ENCODE measurements around the gene METRNL.
A peak's percentile ranks its signal among the peaks of the same experiment; 100 is the strongest.
"Not testable (repeated sequence)": the region's sequence is repeated elsewhere in the genome, so short reads cannot be mapped to it uniquely, and the experiment has no call there.

Gene METRNL

GRCh38 chr17:83046448-83047181 lies 32.8 kb upstream of the METRNL start:
- TF ChIP-seq, protein P1, sequence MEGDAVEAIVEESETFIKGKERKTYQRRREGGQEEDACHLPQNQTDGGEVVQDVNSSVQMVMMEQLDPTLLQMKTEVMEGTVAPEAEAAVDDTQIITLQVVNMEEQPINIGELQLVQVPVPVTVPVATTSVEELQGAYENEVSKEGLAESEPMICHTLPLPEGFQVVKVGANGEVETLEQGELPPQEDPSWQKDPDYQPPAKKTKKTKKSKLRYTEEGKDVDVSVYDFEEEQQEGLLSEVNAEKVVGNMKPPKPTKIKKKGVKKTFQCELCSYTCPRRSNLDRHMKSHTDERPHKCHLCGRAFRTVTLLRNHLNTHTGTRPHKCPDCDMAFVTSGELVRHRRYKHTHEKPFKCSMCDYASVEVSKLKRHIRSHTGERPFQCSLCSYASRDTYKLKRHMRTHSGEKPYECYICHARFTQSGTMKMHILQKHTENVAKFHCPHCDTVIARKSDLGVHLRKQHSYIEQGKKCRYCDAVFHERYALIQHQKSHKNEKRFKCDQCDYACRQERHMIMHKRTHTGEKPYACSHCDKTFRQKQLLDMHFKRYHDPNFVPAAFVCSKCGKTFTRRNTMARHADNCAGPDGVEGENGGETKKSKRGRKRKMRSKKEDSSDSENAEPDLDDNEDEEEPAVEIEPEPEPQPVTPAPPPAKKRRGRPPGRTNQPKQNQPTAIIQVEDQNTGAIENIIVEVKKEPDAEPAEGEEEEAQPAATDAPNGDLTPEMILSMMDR (conservative IDR thresholded peaks at IDR 0.05; ENCODE audit: low read depth, low read length), result no peak
- no peak overlapping the region for H3K4me3 ChIP-seq (ENCODE audit: low read length)
- no peak for DNase-seq (ENCODE audit: low read depth)

GRCh38 chr17:83047182-83047478 lies 32.3 kb upstream of the METRNL start:
- DNase-seq (ENCODE audit: low read depth), result no peak
- TF ChIP-seq, protein P1 (conservative IDR thresholded peaks at IDR 0.05; ENCODE audit: low read depth, low read length), result no peak
- H3K4me3 ChIP-seq (ENCODE audit: low read length), result no peak overlapping the region

- not testable (repeated sequence) for H3K4me3 ChIP-seq (ENCODE audit: low read length); DNase-seq (ENCODE audit: low read depth)
These were observed 31.5 kb upstream of the METRNL start for GRCh38 chr17:83047818-83048475.

DNA sequence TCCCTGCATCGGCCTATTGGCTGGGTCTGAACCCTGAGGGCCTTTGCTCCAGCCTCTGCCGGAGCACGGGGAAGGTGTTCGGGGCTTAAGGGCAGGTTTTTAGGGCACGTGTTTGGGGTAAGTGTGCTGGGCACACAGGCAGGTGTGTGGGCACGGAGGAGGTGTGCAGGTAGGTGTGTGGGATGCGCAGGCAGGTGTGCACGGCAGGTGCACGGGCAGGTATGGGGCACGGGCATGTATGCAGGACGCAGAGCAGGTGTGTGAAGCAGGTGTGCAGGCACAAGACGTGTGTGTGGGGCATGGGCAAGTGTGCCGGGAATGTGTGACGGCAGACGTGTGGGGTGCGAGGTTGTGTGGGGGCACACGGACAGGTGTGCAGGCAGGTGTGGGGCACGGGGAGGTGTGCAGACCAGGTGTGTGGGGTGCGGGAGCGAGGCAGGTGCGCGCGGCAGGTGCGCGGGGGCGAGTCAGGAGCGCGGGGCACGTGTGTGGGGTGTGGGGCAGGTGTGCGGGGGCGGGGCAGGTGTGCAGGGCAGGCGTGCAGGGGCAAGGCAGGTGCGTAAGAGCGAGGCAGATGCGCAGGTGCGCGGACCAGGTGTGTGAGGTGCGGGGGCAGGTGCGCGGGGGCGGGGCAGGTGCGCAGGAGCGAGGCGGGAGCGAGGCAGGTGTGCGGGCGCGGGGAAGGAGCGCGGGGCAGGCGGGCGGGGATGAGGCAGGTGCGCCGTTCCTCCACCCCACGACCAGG lies 28.6 kb upstream of the METRNL start:
- no peak for DNase-seq (ENCODE audit: low read depth)
- H3K4me3 ChIP-seq (ENCODE audit: low read length), result peak overlapping the region; percentile 58
- TF ChIP-seq, protein P1 (conservative IDR thresholded peaks at IDR 0.05; ENCODE audit: low read depth, low read length), result no peak

- DNase-seq (ENCODE audit: low read depth), result peak; percentile 86
- H3K4me3 ChIP-seq (ENCODE audit: low read length), result peak overlapping the region; percentile 58
- TF ChIP-seq, protein P1 (conservative IDR thresholded peaks at IDR 0.05; ENCODE audit: low read depth, low read length), result no peak
These were observed 27.8 kb upstream of the METRNL start for GRCh38 chr17:83051396-83052240.

DNA sequence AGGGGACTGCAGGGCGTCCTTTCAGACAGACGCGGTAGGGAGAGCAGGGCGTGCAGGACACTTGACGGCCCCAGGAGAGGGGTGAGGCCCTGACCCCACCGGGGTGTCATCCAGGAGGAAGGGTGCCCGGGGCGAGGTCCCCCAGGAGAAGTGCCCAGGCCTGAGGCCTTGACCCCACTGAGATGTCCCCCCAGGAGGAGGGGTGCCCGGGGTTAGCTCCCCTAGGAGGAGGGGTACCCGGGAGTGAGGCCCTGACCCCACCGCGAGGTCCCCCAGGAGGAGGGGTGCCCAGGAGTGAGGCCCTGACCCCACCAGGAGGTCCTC lies 27.2 kb upstream of the METRNL start:
- H3K4me3 ChIP-seq (ENCODE audit: low read length), result peak overlapping the region; percentile 27
- no peak for DNase-seq (ENCODE audit: low read depth)
- TF ChIP-seq, protein P1 (conservative IDR thresholded peaks at IDR 0.05; ENCODE audit: low read depth, low read length), result no peak

All from retinal pigment epithelial cell (primary cell).